Measurements from ENCODE around the gene KAZN.

KAZN gene

GRCh38 chr1:14881775-14882672, 283.5 kb downstream of the KAZN start:
- H3K4me3 ChIP-seq (ENCODE audit: low read depth, low read length): no peak overlapping the region
- DNase-seq (ENCODE audit: low read depth): peak; percentile 67
- TF ChIP-seq CTCF (conservative IDR thresholded peaks at IDR 0.05; ENCODE audit: low read depth, low read length): no peak

- no peak overlapping the region for H3K4me3 ChIP-seq (ENCODE audit: low read depth, low read length)
- DNase-seq (ENCODE audit: low read depth): no peak
- TF ChIP-seq CTCF (conservative IDR thresholded peaks at IDR 0.05; ENCODE audit: low read depth, low read length): no peak
Observed at GRCh38 chr1:14884614-14885175, 286.2 kb downstream of the KAZN start.

GRCh38 chr1:14887044-14887566, 288.6 kb downstream of the KAZN start:
- no peak for TF ChIP-seq CTCF (conservative IDR thresholded peaks at IDR 0.05; ENCODE audit: low read depth, low read length)
- H3K4me3 ChIP-seq (ENCODE audit: low read depth, low read length): no peak overlapping the region
- no peak for DNase-seq (ENCODE audit: low read depth)

GRCh38 chr1:14887764-14888350, 289.4 kb downstream of the KAZN start:
- TF ChIP-seq CTCF (conservative IDR thresholded peaks at IDR 0.05; ENCODE audit: low read depth, low read length): no peak
- no peak for DNase-seq (ENCODE audit: low read depth)
- no peak overlapping the region for H3K4me3 ChIP-seq (ENCODE audit: low read depth, low read length)

- DNase-seq (ENCODE audit: low read depth): no peak
- H3K4me3 ChIP-seq (ENCODE audit: low read depth, low read length): no peak overlapping the region
- no peak for TF ChIP-seq CTCF (conservative IDR thresholded peaks at IDR 0.05; ENCODE audit: low read depth, low read length)
Observed at GRCh38 chr1:14888374-14888773, 289.9 kb downstream of the KAZN start.

GRCh38 chr1:14889825-14890440, 291.4 kb downstream of the KAZN start:
- TF ChIP-seq CTCF (conservative IDR thresholded peaks at IDR 0.05; ENCODE audit: low read depth, low read length): no peak
- DNase-seq (ENCODE audit: low read depth): no peak
- no peak overlapping the region for H3K4me3 ChIP-seq (ENCODE audit: low read depth, low read length)

Measured in choroid plexus epithelial cell (primary cell).